BLaER1 treated with 17β-estradiol and CSF1 and Interleukin-3, amounts not matched to agents 10 nM and 100 nM (cell line): ENCODE results near the gene TEX53.

Experiments used
- H3K27ac ChIP-seq, 11 experiments: shearing (Covaris generic); formaldehyde crosslinking; 2 replicates each; pipeline ENCODE4 v1.8.1; 2022
- H3K27me3 ChIP-seq, 11 experiments: shearing (Covaris generic); formaldehyde crosslinking; 2 replicates each; pipeline ENCODE4 v1.8.1; 2022
- H3K36me3 ChIP-seq, 11 experiments: shearing (Covaris generic); formaldehyde crosslinking; 2 replicates each; pipeline ENCODE4 v1.8.1; 2022
- H3K4me1 ChIP-seq, 10 experiments: shearing (Covaris generic); formaldehyde crosslinking; 2 replicates each; pipeline ENCODE4 v1.8.1; 2022
- H3K4me2 ChIP-seq, 11 experiments: shearing (Covaris generic); formaldehyde crosslinking; 2 replicates each; pipeline ENCODE4 v1.8.1; 2022
- H3K4me3 ChIP-seq, 10 experiments: shearing (Covaris generic); formaldehyde crosslinking; 2 replicates each; pipeline ENCODE4 v1.8.1; 2022
- H3K9ac ChIP-seq, 11 experiments: shearing (Covaris generic); formaldehyde crosslinking; 2 replicates each; pipeline ENCODE4 v1.8.1; 2022
- H3K9me3 ChIP-seq, 11 experiments: shearing (Covaris generic); formaldehyde crosslinking; replicated peaks in 1 of 11; 2 replicates each; pipeline ENCODE4 v1.8.1; 2022
- H4K20me1 ChIP-seq, 11 experiments: shearing (Covaris generic); formaldehyde crosslinking; 2 replicates each; pipeline ENCODE4 v1.8.1; 2022
- Cebpa-rat ChIP-seq, 11 experiments: shearing (Covaris generic); IDR thresholded peaks; 2 replicates each; pipeline ENCODE4 v1.8.1; 2022

TEX53 gene

DNA sequence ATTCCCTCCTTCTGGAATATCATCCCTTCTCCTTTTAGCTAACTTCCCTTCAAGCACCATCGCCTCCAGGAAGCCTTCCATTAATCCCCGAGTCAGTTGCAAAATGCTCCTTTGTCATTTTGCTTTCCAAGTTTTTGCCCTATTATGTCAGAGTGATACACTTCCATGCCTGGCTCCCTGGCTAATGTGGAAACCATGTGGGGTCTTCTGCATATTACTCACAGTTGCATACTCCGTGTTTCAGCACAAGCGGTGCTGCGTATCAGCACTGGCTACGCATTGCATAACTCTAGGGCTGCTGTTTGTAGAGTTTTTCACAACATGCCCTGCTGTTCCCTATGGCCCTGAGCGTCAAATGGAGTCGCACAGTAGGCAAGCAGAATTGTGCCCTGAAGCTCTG, 1.9 kb downstream of the TEX53 start:
- TF ChIP-seq Cebpa-rat (IDR thresholded peaks at IDR 0.05) = no peak
- Histone ChIP-seq H3K4me3 (no peak overlapping the region), H3K27ac (no peak overlapping the region), H3K36me3 (peaks cover 0 to 23% (median 0%) of the 10 kb centered on the region in 11 experiments; a peak in 6 of 22 replicates), H3K27me3 (no peaks in the 10 kb centered on the region), H3K9me3 (no peaks in the 10 kb centered on the region), H4K20me1 (peaks cover 0 to 6% (median 0%) of the 10 kb centered on the region in 11 experiments; a peak in 3 of 22 replicates), H3K4me2 (no peak overlapping the region), H3K4me1 (peaks cover 4 to 12% (median 7%) of the 10 kb centered on the region in 10 experiments; a peak in 15 of 20 replicates), H3K9ac (no peak overlapping the region)

DNA sequence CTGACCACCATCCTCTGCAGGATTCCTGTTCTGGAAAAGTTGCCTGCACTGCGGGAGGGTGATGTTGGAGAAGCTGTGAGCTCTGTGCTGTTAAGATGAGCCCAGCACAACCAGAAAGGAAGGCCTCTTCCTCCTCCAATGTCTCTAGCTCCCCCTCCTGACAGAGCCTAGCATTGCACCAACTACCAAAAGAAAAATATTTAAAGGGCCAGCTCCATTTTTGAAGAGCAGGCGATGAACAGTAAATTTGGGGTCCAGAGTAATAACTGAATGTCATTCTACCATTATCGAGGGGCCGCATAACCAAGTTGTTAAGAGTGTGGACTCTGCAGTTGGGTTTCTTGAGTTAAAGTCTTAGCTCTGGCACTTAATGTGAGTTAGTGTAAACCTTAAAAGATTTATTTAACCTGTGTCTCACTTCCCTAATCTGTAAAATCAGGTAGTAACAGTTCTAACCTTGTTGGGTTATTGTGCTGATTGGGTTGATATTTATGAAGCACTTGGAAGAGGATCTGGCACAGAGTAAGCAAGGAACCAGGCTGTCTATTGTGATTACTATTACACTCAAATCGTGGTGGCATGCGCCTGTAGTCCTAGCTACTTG, 3.9 kb downstream of the TEX53 start:
- no peaks in the 10 kb centered on the region for H3K27me3 ChIP-seq
- peak overlapping the region in 5 of 11 experiments; percentile 6 to 24 (median 17); a peak in 2 of 22 replicates for H3K27ac ChIP-seq
- peak overlapping the region in 3 of 11 experiments; percentile 14 to 33 (median 19); a peak in 3 of 22 replicates for H3K9ac ChIP-seq
- no peak for TF ChIP-seq Cebpa-rat (IDR thresholded peaks at IDR 0.05)
- peaks cover 4 to 12% (median 7%) of the 10 kb centered on the region in 10 experiments; a peak in 15 of 20 replicates for H3K4me1 ChIP-seq
- no peaks in the 10 kb centered on the region for H3K9me3 ChIP-seq
- H3K4me2 ChIP-seq = peak overlapping the region in 6 of 11 experiments; percentile 6 to 24 (median 16); a peak in 4 of 22 replicates
- H3K36me3 ChIP-seq = peaks cover 0 to 30% (median 6%) of the 10 kb centered on the region in 11 experiments; a peak in 13 of 22 replicates
- peaks cover 0 to 6% (median 0%) of the 10 kb centered on the region in 11 experiments; a peak in 3 of 22 replicates for H4K20me1 ChIP-seq
- H3K4me3 ChIP-seq = no peak overlapping the region

DNA sequence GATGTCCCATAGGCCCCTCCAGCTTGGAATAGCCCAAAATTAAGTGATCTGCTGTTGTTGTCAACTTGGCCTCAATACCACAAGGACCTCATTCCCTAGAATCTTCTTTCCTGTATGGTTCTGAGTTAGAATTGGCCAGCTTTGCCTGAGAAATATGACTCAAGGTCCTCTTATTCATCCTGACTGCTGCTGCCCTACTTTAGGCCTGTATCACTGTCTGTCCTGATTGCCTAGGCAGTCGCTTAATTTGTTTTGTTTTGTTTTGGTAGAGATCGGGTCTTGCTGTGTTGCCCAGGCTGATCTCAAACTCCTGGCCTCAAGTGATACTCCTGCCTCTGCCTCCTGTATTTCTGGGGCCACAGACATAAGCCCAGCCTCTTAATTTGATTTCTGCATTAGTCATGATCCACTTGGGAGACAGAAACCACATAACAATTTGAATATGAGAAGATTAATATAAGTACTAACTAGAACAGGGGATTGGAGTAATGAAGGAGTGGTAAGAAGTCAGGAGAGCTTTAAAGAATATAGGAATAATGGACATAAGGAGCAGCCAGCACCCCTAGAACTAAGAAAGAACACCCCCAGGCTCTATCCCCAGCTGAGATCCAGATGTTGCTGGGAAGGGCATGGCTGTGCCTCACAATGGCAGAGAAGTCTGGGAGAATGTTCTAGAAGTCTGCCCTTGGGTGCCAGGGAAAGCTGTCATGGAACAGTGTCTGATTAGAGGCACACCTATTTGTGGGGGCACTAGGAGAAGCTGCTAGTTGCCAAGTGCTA, 4.6 kb downstream of the TEX53 start:
- Histone ChIP-seq H3K9ac (peak overlapping the region in 4 of 11 experiments; percentile 10 to 33 (median 16); a peak in 7 of 22 replicates), H3K4me2 (peak overlapping the region in 6 of 11 experiments; percentile 6 to 24 (median 16); a peak in 4 of 22 replicates), H3K4me1 (peaks cover 4 to 12% (median 7%) of the 10 kb centered on the region in 10 experiments; a peak in 15 of 20 replicates), H3K36me3 (peaks cover 1 to 31% (median 9%) of the 10 kb centered on the region in 11 experiments; a peak in 18 of 22 replicates), H3K27ac (peak overlapping the region in 5 of 11 experiments; percentile 6 to 24 (median 17); a peak in 6 of 22 replicates), H3K9me3 (no peaks in the 10 kb centered on the region), H3K27me3 (no peaks in the 10 kb centered on the region), H4K20me1 (peaks cover 0 to 6% (median 0%) of the 10 kb centered on the region in 11 experiments; a peak in 3 of 22 replicates), H3K4me3 (no peak overlapping the region)
- no peak for TF ChIP-seq Cebpa-rat (IDR thresholded peaks at IDR 0.05)

DNA sequence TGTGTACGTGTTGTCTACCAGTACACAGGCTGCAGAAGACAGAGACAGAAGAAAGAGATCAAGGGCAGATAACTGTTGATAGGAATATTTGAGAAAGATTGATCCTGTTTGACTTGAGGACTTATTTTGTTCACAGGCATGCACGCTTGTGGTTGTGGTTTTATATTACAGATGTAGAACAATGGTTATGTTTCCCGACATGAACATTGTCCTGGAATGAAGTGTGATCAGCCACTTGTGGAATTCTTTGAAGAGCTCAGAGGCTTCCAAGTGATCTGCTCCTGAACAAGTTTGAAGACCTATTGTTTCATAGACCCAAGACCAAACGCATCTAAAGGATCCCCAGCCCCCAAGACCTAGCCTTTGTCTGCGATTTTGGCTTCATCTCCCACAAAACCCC, 13.7 kb downstream of the TEX53 start:
- TF ChIP-seq Cebpa-rat (IDR thresholded peaks at IDR 0.05) = no peak
- Histone ChIP-seq H3K9me3 (peaks cover 13 to 25% (median 20%) of the 10 kb centered on the region in 11 experiments), H4K20me1 (no peaks in the 10 kb centered on the region; a peak in 1 of 22 replicates), H3K27ac (no peak overlapping the region), H3K4me3 (no peak overlapping the region), H3K4me2 (no peak overlapping the region), H3K4me1 (peaks cover 0 to 20% (median 15%) of the 10 kb centered on the region in 10 experiments; a peak in 15 of 20 replicates), H3K27me3 (no peaks in the 10 kb centered on the region), H3K9ac (no peak overlapping the region), H3K36me3 (peaks cover 77 to 98% (median 94%) of the 10 kb centered on the region in 11 experiments)

DNA sequence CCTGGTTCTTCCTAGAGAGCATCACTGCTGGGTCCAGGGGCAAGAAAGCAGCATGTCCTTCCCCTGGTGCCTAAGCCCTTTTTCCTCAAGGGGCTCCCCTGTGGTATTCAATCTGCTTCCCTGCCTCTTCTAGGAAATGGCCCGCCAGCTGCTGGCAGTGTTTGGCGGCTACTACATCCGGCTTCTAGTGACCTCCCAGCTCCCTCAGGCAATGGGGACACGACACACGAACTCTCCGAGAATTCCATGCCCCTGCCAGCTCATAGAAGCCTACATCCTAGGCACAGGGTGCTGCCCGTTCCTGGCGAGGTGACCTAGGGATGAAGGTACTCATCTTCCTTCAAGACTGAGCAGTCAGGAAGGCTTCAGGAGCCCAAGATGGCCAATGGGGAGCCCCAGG, 14.6 kb downstream of the TEX53 start:
- H3K9me3 ChIP-seq = peaks cover 13 to 25% (median 20%) of the 10 kb centered on the region in 11 experiments
- H3K36me3 ChIP-seq = peaks cover 84 to 98% (median 94%) of the 10 kb centered on the region in 11 experiments
- H3K27me3 ChIP-seq = no peaks in the 10 kb centered on the region
- H3K27ac ChIP-seq = no peak overlapping the region
- TF ChIP-seq Cebpa-rat (IDR thresholded peaks at IDR 0.05) = no peak
- H3K4me3 ChIP-seq = no peak overlapping the region
- no peaks in the 10 kb centered on the region; a peak in 1 of 22 replicates for H4K20me1 ChIP-seq
- peaks cover 0 to 20% (median 15%) of the 10 kb centered on the region in 10 experiments; a peak in 15 of 20 replicates for H3K4me1 ChIP-seq
- no peak overlapping the region for H3K4me2 ChIP-seq
- no peak overlapping the region for H3K9ac ChIP-seq

DNA sequence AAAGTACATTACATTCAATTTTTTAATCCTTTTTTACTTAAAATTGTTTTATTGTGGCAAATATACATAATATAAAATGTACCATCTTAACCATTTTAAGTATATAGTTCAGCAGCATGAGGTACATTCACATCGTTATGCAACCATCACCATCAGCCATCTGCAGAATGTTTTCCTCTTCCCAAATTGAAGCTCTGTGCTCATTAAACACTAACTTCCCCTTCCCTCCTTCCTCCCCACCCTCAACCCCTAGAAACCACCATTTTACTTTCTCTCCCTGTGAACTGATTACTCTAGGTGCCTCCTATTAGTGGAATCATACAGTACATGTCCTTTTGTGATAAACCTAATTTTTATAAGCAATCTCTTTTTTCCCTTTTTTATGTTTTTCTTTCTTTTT, 15.6 kb downstream of the TEX53 start:
- Histone ChIP-seq H3K4me2 (peak overlapping the region in 8 of 11 experiments; percentile 2 to 50 (median 42); a peak in 13 of 22 replicates), H3K27ac (peak overlapping the region in 3 of 11 experiments; percentile 12 to 21 (median 15); a peak in 1 of 22 replicates), H3K27me3 (no peaks in the 10 kb centered on the region), H4K20me1 (no peaks in the 10 kb centered on the region; a peak in 1 of 22 replicates), H3K4me3 (no peak overlapping the region), H3K9ac (no peak overlapping the region), H3K4me1 (peaks cover 0 to 20% (median 15%) of the 10 kb centered on the region in 10 experiments; a peak in 15 of 20 replicates), H3K36me3 (peaks cover 84 to 98% (median 94%) of the 10 kb centered on the region in 11 experiments), H3K9me3 (peaks cover 6 to 17% (median 12%) of the 10 kb centered on the region in 11 experiments; a peak in 21 of 22 replicates)
- TF ChIP-seq Cebpa-rat (IDR thresholded peaks at IDR 0.05) = no peak

DNA sequence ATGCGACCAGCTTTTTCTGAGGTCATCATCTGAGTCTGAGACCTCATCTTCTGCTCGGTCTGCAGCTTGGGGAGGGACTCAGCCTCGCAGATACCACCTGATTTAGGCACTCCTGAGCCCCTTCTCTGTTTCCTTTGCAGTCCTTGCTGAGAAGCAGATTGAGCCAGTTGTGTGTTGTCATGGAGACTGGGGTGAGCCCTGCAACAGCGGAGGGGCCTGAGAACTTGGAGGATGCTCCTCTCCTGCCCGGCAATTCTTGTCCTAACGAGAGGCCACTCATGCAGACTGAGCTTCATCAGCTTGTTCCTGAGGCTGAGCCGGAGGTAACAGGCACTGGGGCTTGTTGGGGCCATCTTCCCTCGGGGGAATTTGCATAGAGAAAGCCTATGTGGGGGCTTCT, 19.2 kb downstream of the TEX53 start:
- H3K27ac ChIP-seq = no peak overlapping the region
- no peaks in the 10 kb centered on the region for H3K27me3 ChIP-seq
- H4K20me1 ChIP-seq = peaks cover 0 to 12% (median 0%) of the 10 kb centered on the region in 11 experiments; a peak in 5 of 22 replicates
- no peak overlapping the region for H3K4me3 ChIP-seq
- TF ChIP-seq Cebpa-rat (IDR thresholded peaks at IDR 0.05) = no peak
- no peaks in the 10 kb centered on the region for H3K9me3 ChIP-seq
- peaks cover 0 to 20% (median 15%) of the 10 kb centered on the region in 10 experiments; a peak in 15 of 20 replicates for H3K4me1 ChIP-seq
- H3K4me2 ChIP-seq = no peak overlapping the region
- no peak overlapping the region for H3K9ac ChIP-seq
- H3K36me3 ChIP-seq = peaks cover 84 to 98% (median 94%) of the 10 kb centered on the region in 11 experiments

DNA sequence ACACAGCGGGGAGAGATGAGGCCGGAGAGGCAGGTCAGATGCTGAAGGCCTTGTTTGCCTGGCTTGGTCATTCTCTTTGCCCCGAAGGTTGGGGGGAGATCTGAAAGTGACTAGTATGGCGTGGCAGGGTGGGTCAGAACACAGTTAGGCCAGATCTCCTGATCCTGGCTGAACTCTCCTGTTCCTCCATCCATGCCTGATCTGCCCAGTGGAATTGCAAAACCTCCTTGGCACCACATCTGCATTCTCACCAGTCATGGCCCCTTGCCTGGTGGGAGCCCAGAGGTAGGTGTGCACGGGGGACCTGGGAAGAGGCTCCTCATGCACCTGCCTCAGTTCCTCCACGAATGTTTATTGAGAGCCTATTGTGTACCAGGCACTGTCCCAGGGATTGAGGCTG, 23.2 kb downstream of the TEX53 start:
- peaks cover 97 to 100% (median 99%) of the 10 kb centered on the region in 11 experiments for H3K36me3 ChIP-seq
- no peak overlapping the region for H3K9ac ChIP-seq
- H3K27ac ChIP-seq = no peak overlapping the region
- no peak for TF ChIP-seq Cebpa-rat (IDR thresholded peaks at IDR 0.05)
- H3K27me3 ChIP-seq = no peaks in the 10 kb centered on the region
- peaks cover 0 to 33% (median 5%) of the 10 kb centered on the region in 11 experiments; a peak in 8 of 22 replicates for H4K20me1 ChIP-seq
- no peak overlapping the region for H3K4me2 ChIP-seq
- no peaks in the 10 kb centered on the region for H3K9me3 ChIP-seq
- no peak overlapping the region for H3K4me3 ChIP-seq
- 0 out of 20 replicates have a peak, but pooled peaks cover 0 to 4% (median 0%) of the 10 kb centered on the region in 10 experiments for H3K4me1 ChIP-seq
